Stomach (tissue), 9 donors: Measurements from ENCODE around the gene TM7SF3. TPM values are rescaled to one million over a fixed set of nuclear protein-coding genes. Genes with fewer than 3 reads are reported as not detected.

Source experiments
- DNase-seq, 2 donors: peaks; one replicate each; pipeline versions ENCODE4 v3.0.0 to v3.0.0-alpha.2; 2013 to 2019
- H3K27ac ChIP-seq, 5 donors: fragments of 200-600 bp in 4 of 5; sonication (generic) in 4 of 5; one replicate each; pipeline ENCODE4 v1.5.1; 2013 to 2019; ENCODE audit warnings: mild to moderate bottlenecking in 1 of 5, moderate library complexity in 1 of 5
- H3K27me3 ChIP-seq, 3 donors: fragments of 200-600 bp; sonication (generic); one replicate each; pipeline ENCODE4 v1.5.1; 2017 to 2019; ENCODE audit warnings: mixed run types in 1 of 3
- H3K36me3 ChIP-seq, 4 donors: fragments of 200-600 bp; sonication (generic); 1 replicate in 3 of 4; 2 replicates in 1 of 4; pipeline ENCODE4 v1.5.1; 2016 to 2019
- H3K4me1 ChIP-seq, 4 donors: fragments of 200-600 bp; sonication (generic); one replicate each; pipeline ENCODE4 v1.5.1; 2016 to 2019
- H3K4me3 ChIP-seq, 4 donors: fragments of 200-600 bp; sonication (generic) in 3 of 4; one replicate each; pipeline ENCODE4 v1.5.1; 2016 to 2019; ENCODE audit warnings: mild to moderate bottlenecking in 1 of 4
- H3K9me3 ChIP-seq, 4 donors: fragments of 200-600 bp; sonication (generic); one replicate each; pipeline ENCODE4 v1.5.1; 2016 to 2019
- CTCF ChIP-seq, 7 experiments: fragments of 450-650 bp in 4 of 7; fragments of 200-600 bp in 3 of 7; sonication (generic) in 3 of 7; IDR thresholded peaks; one replicate each; pipeline ENCODE4 v1.5.1; 2016 to 2019; ENCODE audit warnings: antibody characterized with exemption in 7 of 7, control low read depth in 2 of 7, mild to moderate bottlenecking in 1 of 7
- EP300 ChIP-seq: sonication (generic); formaldehyde crosslinking; IDR thresholded peaks from one replicate; pipeline ENCODE4 v1.6.1; 2017; ENCODE audit warnings: antibody characterized with exemption
- POLR2A ChIP-seq, 4 donors: fragments of 450-650 bp; IDR thresholded peaks; one replicate each; pipeline ENCODE4 v1.6.1; 2016; ENCODE audit warnings: antibody characterized with exemption in 4 of 4, control low read depth in 2 of 4, mild to moderate bottlenecking in 1 of 4, moderate library complexity in 1 of 4
- POLR2AphosphoS5 ChIP-seq, 3 donors: sonication (generic); formaldehyde crosslinking; IDR thresholded peaks; one replicate each; pipeline ENCODE4 v1.6.1; 2016; ENCODE audit warnings: antibody characterized with exemption in 3 of 3
- WGBS, 5 donors: extraction: QIAGEN DNeasy Blood & Tissue Kit in 3 of 5; methylation state at CpG; one replicate each; pipeline versions ENCODE4 v1.1.5 to v1.1.7; 2013 to 2018; 5-methylcytosine and 5-hydroxymethylcytosine counted together
- intact Hi-C: fragments of 100-400 bp; cut with DNase I; formaldehyde crosslinking; loops from one replicate; pipeline ENCODE4 v1.15.1; 2023; ENCODE audit warnings: low total_unique reads
- polyA plus RNA-seq, 3 donors: library from polyadenylated mRNA; stranded (reverse); fragments of 200-250 nt; gene quantifications; one replicate each; pipeline ENCODE4 v1.2.3, GENCODE V29; 2013
- total RNA-seq, 5 donors: library from RNA; depleted of rRNA; stranded (reverse); fragments of >200 nt; gene quantifications; one replicate each; pipeline versions ENCODE4 v1.1.0 to v1.2.3, GENCODE V29; 2014 to 2016
- donor health status: healthy with polysubstance abuse.
- donor health status: Bipolar disorder and iron deficiency.
- donor health status: healthy.

Gene TM7SF3
- total and polyA plus RNA-seq, 8 donors: 13.5 to 148 (median 75.4) TPM

GRCh38 chr12:26987634-26988424 is 26.4 kb downstream of the TM7SF3 start:
- intact Hi-C loops: no loop called here
- TF ChIP-seq POLR2AphosphoS5 (IDR thresholded peaks at IDR 0.05): no peak
- TF ChIP-seq EP300: no peak
- no peak for TF ChIP-seq POLR2A (IDR thresholded peaks at IDR 0.05)
- TF ChIP-seq CTCF (IDR thresholded peaks at IDR 0.05): no peak
- Histone ChIP-seq H3K4me3 (no peak overlapping the region), H3K4me1 (no peaks in the 10 kb centered on the region), H3K36me3 (peaks cover 3 to 78% (median 71%) of the 10 kb centered on the region in 4 donors), H3K27me3 (no peaks in the 10 kb centered on the region), H3K27ac (no peak overlapping the region), H3K9me3 (no peaks in the 10 kb centered on the region)
- WGBS, 5 donors: 88 to 94% (median 93%) methylated on average over 10 of the region's 10 CpGs
- peak in 1 of 2 donors; percentile 15 for DNase-seq

- TF ChIP-seq POLR2A (IDR thresholded peaks at IDR 0.05) (no peak), CTCF (IDR thresholded peaks at IDR 0.05) (no peak), POLR2AphosphoS5 (IDR thresholded peaks at IDR 0.05) (no peak), EP300 (no peak)
- intact Hi-C loops: no loop called here
Measured at GRCh38 chr12:26982866-26983265, 31.3 kb downstream of the TM7SF3 start.

GRCh38 chr12:26979733-26980132 is 34.5 kb downstream of the TM7SF3 start:
- intact Hi-C loops: no loop called here
- no peaks in the 10 kb centered on the region for H3K4me1 ChIP-seq
- no peak overlapping the region for H3K27ac ChIP-seq
- WGBS, 5 donors: 91 to 96% (median 94%) methylated on average over 11 of the region's 11 CpGs
- H3K9me3 ChIP-seq: no peaks in the 10 kb centered on the region
- DNase-seq: no peak
- H3K4me3 ChIP-seq: no peak overlapping the region
- H3K27me3 ChIP-seq: no peaks in the 10 kb centered on the region
- TF ChIP-seq POLR2AphosphoS5 (IDR thresholded peaks at IDR 0.05) (no peak), POLR2A (IDR thresholded peaks at IDR 0.05) (no peak), EP300 (no peak), CTCF (IDR thresholded peaks at IDR 0.05) (no peak)
- peaks cover 8 to 81% (median 76%) of the 10 kb centered on the region in 4 donors for H3K36me3 ChIP-seq

More at GRCh38 chr12:26982866-26983265, 31.3 kb downstream of the TM7SF3 start:
- no peak overlapping the region for H3K27ac ChIP-seq
- no peaks in the 10 kb centered on the region for H3K9me3 ChIP-seq
- peaks cover 8 to 73% (median 68%) of the 10 kb centered on the region in 4 donors for H3K36me3 ChIP-seq
- DNase-seq: no peak
- no peak overlapping the region for H3K4me3 ChIP-seq
- no peaks in the 10 kb centered on the region for H3K27me3 ChIP-seq
- 95 to 99% (median 97%) methylated on average over 2 of the region's 2 CpGs for WGBS, 5 donors
- no peaks in the 10 kb centered on the region for H3K4me1 ChIP-seq

GRCh38 chr12:26978801-26979200 is 35.4 kb downstream of the TM7SF3 start:
- no peak overlapping the region for H3K27ac ChIP-seq
- no peaks in the 10 kb centered on the region for H3K4me1 ChIP-seq
- 90 to 97% (median 96%) methylated on average over 1 of the region's 1 CpG for WGBS, 5 donors
- peaks cover 10 to 85% (median 79%) of the 10 kb centered on the region in 4 donors for H3K36me3 ChIP-seq
- TF ChIP-seq EP300 (no peak), CTCF (IDR thresholded peaks at IDR 0.05) (no peak), POLR2A (IDR thresholded peaks at IDR 0.05) (no peak), POLR2AphosphoS5 (IDR thresholded peaks at IDR 0.05) (no peak)
- H3K27me3 ChIP-seq: no peaks in the 10 kb centered on the region
- H3K9me3 ChIP-seq: no peaks in the 10 kb centered on the region
- intact Hi-C loops: no loop called here
- DNase-seq: no peak
- no peak overlapping the region for H3K4me3 ChIP-seq
